MM.1S (cell line): ENCODE data around the gene TLE3.

ENCODE experiments used
- DNase-seq: peaks from one replicate; pipeline ENCODE4 v3.0.0-alpha.2; 2015
- H2AFZ ChIP-seq: fragments of 300-600 bp; sonication (generic); 2 replicates; pipeline ENCODE4 v1.6.0; 2016; ENCODE audit warnings: antibody characterized with exemption, low read length
- H3F3A ChIP-seq: fragments of 300-600 bp; sonication (generic); 2 replicates; pipeline ENCODE4 v1.6.1; 2016; ENCODE audit warnings: mild to moderate bottlenecking, antibody characterized with exemption, low read length, moderate library complexity, mixed read lengths; ENCODE audit not compliant: insufficient read depth
- H3K27ac ChIP-seq: fragments of 300-600 bp; sonication (generic); 2 replicates; pipeline ENCODE4 v1.5.1; 2016; ENCODE audit warnings: mild to moderate bottlenecking, low read length
- H3K27me3 ChIP-seq: fragments of 300-600 bp; sonication (generic); replicated peaks from 2 replicates; pipeline ENCODE4 v1.6.0; 2016; ENCODE audit warnings: low read length; ENCODE audit not compliant: insufficient read depth
- H3K36me3 ChIP-seq: fragments of 300-600 bp; sonication (generic); replicated peaks from 2 replicates; pipeline ENCODE4 v1.6.1; 2016; ENCODE audit warnings: mild to moderate bottlenecking, low read length, mixed read lengths; ENCODE audit not compliant: insufficient read depth
- H3K4me1 ChIP-seq: fragments of 300-600 bp; sonication (generic); 2 replicates; pipeline ENCODE4 v1.6.1; 2016; ENCODE audit warnings: low read length, mixed read lengths
- H3K4me2 ChIP-seq: fragments of 300-600 bp; sonication (generic); 2 replicates; pipeline ENCODE4 v1.6.0; 2016; ENCODE audit warnings: low read depth, low read length
- H3K4me3 ChIP-seq: fragments of 300-600 bp; sonication (generic); 2 replicates; pipeline ENCODE4 v1.5.1; 2016; ENCODE audit warnings: low read length, mixed read lengths
- H3K79me2 ChIP-seq: fragments of 300-600 bp; sonication (generic); 2 replicates; pipeline ENCODE4 v1.6.1; 2016; ENCODE audit warnings: mixed run types, low read length, mixed read lengths
- H3K9ac ChIP-seq: fragments of 300-600 bp; sonication (generic); 2 replicates; pipeline ENCODE4 v1.6.1; 2016; ENCODE audit warnings: low read length, mixed read lengths
- H3K9me2 ChIP-seq: fragments of 300-600 bp; sonication (generic); replicated peaks from 2 replicates; pipeline ENCODE4 v1.6.1; 2016; ENCODE audit warnings: mild to moderate bottlenecking, low read length, mixed read lengths; ENCODE audit not compliant: insufficient read depth
- H3K9me3 ChIP-seq: fragments of 300-600 bp; sonication (generic); replicated peaks from 2 replicates; pipeline ENCODE4 v1.6.1; 2016; ENCODE audit warnings: mild to moderate bottlenecking, low read length, mixed read lengths; ENCODE audit not compliant: insufficient read depth
- H4K20me1 ChIP-seq: fragments of 300-600 bp; sonication (generic); 2 replicates; pipeline ENCODE4 v1.6.1; 2016; ENCODE audit warnings: mild to moderate bottlenecking, low read length, moderate library complexity, mixed read lengths; ENCODE audit not compliant: insufficient read depth
- EZH2 ChIP-seq: fragments of 300-600 bp; sonication (generic); optimal IDR thresholded peaks from 2 replicates; pipeline ENCODE3; 2017; ENCODE audit warnings: low read depth, mild to moderate bottlenecking, antibody characterized with exemption, low read length, mixed read lengths
- EZH2phosphoT487 ChIP-seq: fragments of 300-600 bp; sonication (generic); IDR thresholded peaks from 2 replicates; pipeline ENCODE4 v1.6.1; 2018; ENCODE audit warnings: antibody characterized with exemption, low read length
- TF ChIP-seq, protein P1 (sequence below): fragments of 300-600 bp; sonication (generic); IDR thresholded peaks from 2 replicates; pipeline ENCODE4 v1.5.1; 2016; ENCODE audit warnings: antibody characterized with exemption, low read length, mixed read lengths

Gene TLE3

DNA sequence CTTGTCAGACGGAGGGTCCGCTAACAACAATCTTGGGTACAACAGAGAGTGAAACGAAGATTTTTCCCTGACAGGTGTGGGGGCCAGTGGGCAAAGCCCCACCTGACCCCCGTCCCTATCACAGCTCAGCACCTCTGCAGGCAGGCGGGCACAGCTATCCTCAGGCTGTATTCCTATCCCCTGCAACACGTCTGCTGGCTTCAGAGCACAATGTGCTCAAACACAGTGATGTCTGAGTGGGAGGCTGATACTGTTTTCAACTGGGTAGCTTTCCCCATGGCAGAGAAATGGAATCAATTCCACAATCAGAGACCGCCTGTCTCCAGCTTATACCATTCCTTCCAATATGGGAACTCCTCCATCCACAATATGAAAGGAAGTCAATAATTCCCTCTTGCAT lies 28.0 kb downstream of the TLE3 start:
- no peak for DNase-seq
- H3F3A ChIP-seq = peaks cover 3% of the 10 kb centered on the region; the same call in 1 of the 2 replicates
- H3K36me3 ChIP-seq = peaks cover 40% of the 10 kb centered on the region; the same call in 1 of the 2 replicates
- peaks cover 27% of the 10 kb centered on the region for H4K20me1 ChIP-seq
- TF ChIP-seq, protein P1, sequence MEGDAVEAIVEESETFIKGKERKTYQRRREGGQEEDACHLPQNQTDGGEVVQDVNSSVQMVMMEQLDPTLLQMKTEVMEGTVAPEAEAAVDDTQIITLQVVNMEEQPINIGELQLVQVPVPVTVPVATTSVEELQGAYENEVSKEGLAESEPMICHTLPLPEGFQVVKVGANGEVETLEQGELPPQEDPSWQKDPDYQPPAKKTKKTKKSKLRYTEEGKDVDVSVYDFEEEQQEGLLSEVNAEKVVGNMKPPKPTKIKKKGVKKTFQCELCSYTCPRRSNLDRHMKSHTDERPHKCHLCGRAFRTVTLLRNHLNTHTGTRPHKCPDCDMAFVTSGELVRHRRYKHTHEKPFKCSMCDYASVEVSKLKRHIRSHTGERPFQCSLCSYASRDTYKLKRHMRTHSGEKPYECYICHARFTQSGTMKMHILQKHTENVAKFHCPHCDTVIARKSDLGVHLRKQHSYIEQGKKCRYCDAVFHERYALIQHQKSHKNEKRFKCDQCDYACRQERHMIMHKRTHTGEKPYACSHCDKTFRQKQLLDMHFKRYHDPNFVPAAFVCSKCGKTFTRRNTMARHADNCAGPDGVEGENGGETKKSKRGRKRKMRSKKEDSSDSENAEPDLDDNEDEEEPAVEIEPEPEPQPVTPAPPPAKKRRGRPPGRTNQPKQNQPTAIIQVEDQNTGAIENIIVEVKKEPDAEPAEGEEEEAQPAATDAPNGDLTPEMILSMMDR = no peak
- TF ChIP-seq EZH2 (no peak), EZH2phosphoT487 (no peak)
- H3K9me2 ChIP-seq = no peaks in the 10 kb centered on the region
- peaks cover 98% of the 10 kb centered on the region for H3K79me2 ChIP-seq
- no peak overlapping the region for H2AFZ ChIP-seq
- H3K4me1 ChIP-seq = no peaks in the 10 kb centered on the region
- no peak overlapping the region for H3K4me3 ChIP-seq
- H3K27ac ChIP-seq = no peak overlapping the region
- no peak overlapping the region for H3K4me2 ChIP-seq
- no peaks in the 10 kb centered on the region for H3K9me3 ChIP-seq
- H3K9ac ChIP-seq = no peak overlapping the region
- no peaks in the 10 kb centered on the region for H3K27me3 ChIP-seq

- Histone ChIP-seq H3K4me3 (no peak overlapping the region), H3K27me3 (no peaks in the 10 kb centered on the region), H3K9me3 (no peaks in the 10 kb centered on the region), H3K4me1 (no peaks in the 10 kb centered on the region), H4K20me1 (peaks cover 27% of the 10 kb centered on the region), H3K79me2 (peaks cover 97% of the 10 kb centered on the region), H3F3A (peaks cover 3% of the 10 kb centered on the region; the same call in 1 of the 2 replicates), H3K27ac (no peak overlapping the region), H3K36me3 (peaks cover 38% of the 10 kb centered on the region; the same call in 1 of the 2 replicates), H3K9me2 (no peaks in the 10 kb centered on the region), H2AFZ (no peak overlapping the region), H3K4me2 (no peak overlapping the region), H3K9ac (no peak overlapping the region)
- TF ChIP-seq, protein P1 = no peak
- TF ChIP-seq EZH2phosphoT487 (no peak), EZH2 (no peak)
- no peak for DNase-seq
Observed at GRCh38 chr15:70068783-70069565, 28.7 kb downstream of the TLE3 start.

DNA sequence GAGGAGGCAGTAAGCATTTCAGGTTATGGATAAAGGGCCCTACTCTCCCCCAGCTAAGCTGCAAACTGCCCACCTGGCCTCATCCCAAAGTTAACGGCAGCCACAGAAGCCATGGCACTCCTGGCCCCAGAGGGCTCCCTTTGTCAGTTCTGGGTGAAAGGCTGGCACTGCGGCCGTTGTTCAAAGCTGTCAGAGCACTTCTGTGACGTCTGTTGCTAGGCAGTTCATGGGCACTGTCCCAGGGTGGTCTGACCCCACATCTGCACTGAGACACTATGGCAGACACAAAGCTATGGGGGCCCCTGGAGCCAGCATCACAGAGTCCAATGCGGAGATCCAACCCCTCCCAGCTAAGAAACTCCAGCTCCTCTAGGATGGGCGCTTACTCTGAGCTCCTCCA lies 30.0 kb downstream of the TLE3 start:
- no peak for TF ChIP-seq EZH2phosphoT487
- Histone ChIP-seq H3K27me3 (no peaks in the 10 kb centered on the region), H4K20me1 (peaks cover 22% of the 10 kb centered on the region), H3F3A (peaks cover 3% of the 10 kb centered on the region; the same call in 1 of the 2 replicates), H3K4me2 (no peak overlapping the region), H3K27ac (no peak overlapping the region), H3K9ac (no peak overlapping the region), H3K4me1 (no peaks in the 10 kb centered on the region), H3K9me3 (no peaks in the 10 kb centered on the region), H2AFZ (no peak overlapping the region), H3K79me2 (peaks cover 97% of the 10 kb centered on the region), H3K4me3 (no peak overlapping the region), H3K9me2 (no peaks in the 10 kb centered on the region), H3K36me3 (peaks cover 39% of the 10 kb centered on the region; the same call in 1 of the 2 replicates)
- no peak for DNase-seq

- Histone ChIP-seq H3K9ac (no peak overlapping the region), H3K79me2 (peaks cover 97% of the 10 kb centered on the region), H3K27ac (no peak overlapping the region), H3K9me2 (no peaks in the 10 kb centered on the region), H3K36me3 (peaks cover 35% of the 10 kb centered on the region; the same call in 1 of the 2 replicates), H3K4me2 (no peak overlapping the region), H3K9me3 (no peaks in the 10 kb centered on the region), H3K27me3 (no peaks in the 10 kb centered on the region), H3F3A (peaks cover 3% of the 10 kb centered on the region; the same call in 1 of the 2 replicates), H2AFZ (no peak overlapping the region), H4K20me1 (peaks cover 22% of the 10 kb centered on the region), H3K4me3 (no peak overlapping the region), H3K4me1 (no peaks in the 10 kb centered on the region)
- TF ChIP-seq EZH2 (no peak), EZH2phosphoT487 (no peak)
- TF ChIP-seq, protein P1 = no peak
- DNase-seq = no peak
Observed at GRCh38 chr15:70067011-70067410, 30.7 kb downstream of the TLE3 start.
